ENCODE results near the gene SLC16A9. TPM values are rescaled to one million over a fixed set of nuclear protein-coding genes. Genes with fewer than 3 reads are reported as not detected.
"Not testable (repeated sequence)": the region's sequence is repeated elsewhere in the genome, so short reads cannot be mapped to it uniquely, and the experiment has no call there.

The SLC16A9 gene
- total RNA-seq, 1 donor = 0.81 TPM

GRCh38 chr10:59678884-59679301, 30.8 kb downstream of the SLC16A9 start:
- no peak for DNase-seq (ENCODE audit: low read depth in 2 of 3, low spot score in 2 of 3)

- DNase-seq (ENCODE audit: low read depth in 2 of 3, low spot score in 2 of 3) = no peak
Measured at GRCh38 chr10:59677253-59677831, 32.3 kb downstream of the SLC16A9 start.

- DNase-seq (ENCODE audit: low read depth in 2 of 3, low spot score in 2 of 3) = no peak
Measured at GRCh38 chr10:59675812-59676211, 33.8 kb downstream of the SLC16A9 start.

- no peak for DNase-seq (ENCODE audit: low read depth in 2 of 3, low spot score in 2 of 3)
Measured at GRCh38 chr10:59674215-59674836, 35.3 kb downstream of the SLC16A9 start.

- no peak for DNase-seq (ENCODE audit: low read depth in 2 of 3, low spot score in 2 of 3)
Measured at GRCh38 chr10:59672150-59672875, 37.3 kb downstream of the SLC16A9 start.

- no peak for DNase-seq (ENCODE audit: low read depth in 2 of 3, low spot score in 2 of 3)
Measured at GRCh38 chr10:59670269-59670668, 39.4 kb downstream of the SLC16A9 start.

- DNase-seq (ENCODE audit: low read depth in 2 of 3, low spot score in 2 of 3) = no peak
Measured at GRCh38 chr10:59668096-59668495, 41.6 kb downstream of the SLC16A9 start.

- no peak for DNase-seq (ENCODE audit: low read depth in 2 of 3, low spot score in 2 of 3)
Measured at GRCh38 chr10:59666310-59666709, 43.3 kb downstream of the SLC16A9 start.

- DNase-seq (ENCODE audit: low read depth in 2 of 3, low spot score in 2 of 3) = not testable (repeated sequence)
Measured at GRCh38 chr10:59663213-59663612, 46.4 kb downstream of the SLC16A9 start.

- no peak for DNase-seq (ENCODE audit: low read depth in 2 of 3, low spot score in 2 of 3)
Measured at GRCh38 chr10:59657724-59658123, 51.9 kb downstream of the SLC16A9 start.

- no peak for DNase-seq (ENCODE audit: low read depth in 2 of 3, low spot score in 2 of 3)
Measured at GRCh38 chr10:59655309-59655708, 54.3 kb downstream of the SLC16A9 start.

- DNase-seq (ENCODE audit: low read depth in 2 of 3, low spot score in 2 of 3) = peak in 2 of 3 donors; percentile 11 to 75
Measured at GRCh38 chr10:59654007-59654406, 55.6 kb downstream of the SLC16A9 start.

GRCh38 chr10:59651902-59652301, 57.7 kb downstream of the SLC16A9 start:
- no peak for DNase-seq (ENCODE audit: low read depth in 2 of 3, low spot score in 2 of 3)

- no peak for DNase-seq (ENCODE audit: low read depth in 2 of 3, low spot score in 2 of 3)
Measured at GRCh38 chr10:59649606-59650346, 59.9 kb downstream of the SLC16A9 start.

GRCh38 chr10:59648711-59649201, 60.9 kb downstream of the SLC16A9 start:
- DNase-seq (ENCODE audit: low read depth in 2 of 3, low spot score in 2 of 3) = no peak

- no peak for DNase-seq (ENCODE audit: low read depth in 2 of 3, low spot score in 2 of 3)
Measured at GRCh38 chr10:59644841-59645240, 64.8 kb downstream of the SLC16A9 start.

- not testable (repeated sequence) for DNase-seq (ENCODE audit: low read depth in 2 of 3, low spot score in 2 of 3)
Measured at GRCh38 chr10:59641688-59642087, 68.0 kb downstream of the SLC16A9 start.

- peak in 1 of 3 donors; percentile 6 for DNase-seq (ENCODE audit: low read depth in 2 of 3, low spot score in 2 of 3)
Measured at GRCh38 chr10:59635502-59636290, 74.0 kb downstream of the SLC16A9 start.

- DNase-seq (ENCODE audit: low read depth in 2 of 3, low spot score in 2 of 3) = no peak
Measured at GRCh38 chr10:59634102-59634501, 75.5 kb downstream of the SLC16A9 start.

GRCh38 chr10:59633063-59633462, 76.6 kb downstream of the SLC16A9 start:
- no peak for DNase-seq (ENCODE audit: low read depth in 2 of 3, low spot score in 2 of 3)
